NCI-H82 treated with DMSO at 0.1 percent for 48 hours (cell line): Measurements from ENCODE around the gene SLC39A5.

Source experiments
- DNase-seq: peaks from one replicate; lab custom pipeline; 2025; ENCODE audit not compliant: unreplicated experiment; lab: John Stamatoyannopoulos, UW

SLC39A5 gene

DNA sequence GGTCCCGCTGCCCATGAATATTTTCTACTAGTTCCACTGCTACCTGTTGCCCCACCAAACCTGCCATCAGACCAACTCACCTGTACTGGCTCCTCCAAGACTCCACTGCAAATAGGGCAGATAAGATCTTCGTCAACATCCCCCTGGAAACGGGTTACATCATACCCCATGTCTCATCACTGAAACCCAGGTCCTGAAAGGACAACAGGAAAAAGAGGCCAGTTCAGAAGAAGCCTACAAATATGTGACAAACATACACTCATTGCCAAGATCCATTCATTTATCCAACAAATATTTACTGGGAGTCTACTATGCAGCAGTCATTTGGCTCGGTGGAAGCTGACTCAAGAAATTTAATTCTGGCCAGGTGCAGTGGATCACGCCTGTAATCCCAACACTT is 16.0 kb upstream of the SLC39A5 start:
- DNase-seq: no peak

DNA sequence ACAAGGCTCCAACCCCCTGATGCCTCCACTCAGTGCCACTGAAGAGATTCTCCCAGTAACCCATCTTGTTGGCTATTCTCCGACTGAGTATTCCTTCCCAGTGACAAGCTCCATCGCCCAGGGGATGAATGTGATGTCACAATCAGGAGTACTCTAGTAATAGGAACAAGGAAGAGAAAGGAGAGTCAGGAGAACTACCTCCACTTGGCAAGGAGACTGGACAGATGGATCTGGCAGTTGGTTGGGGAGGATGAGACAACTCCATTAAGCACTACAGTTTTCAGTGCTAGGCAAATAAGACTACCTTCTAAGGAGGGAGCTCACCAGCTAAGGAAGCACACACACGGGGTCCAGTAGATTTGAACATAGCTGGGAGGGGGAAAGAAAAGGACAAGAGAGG is 13.4 kb upstream of the SLC39A5 start:
- DNase-seq: no peak

DNA sequence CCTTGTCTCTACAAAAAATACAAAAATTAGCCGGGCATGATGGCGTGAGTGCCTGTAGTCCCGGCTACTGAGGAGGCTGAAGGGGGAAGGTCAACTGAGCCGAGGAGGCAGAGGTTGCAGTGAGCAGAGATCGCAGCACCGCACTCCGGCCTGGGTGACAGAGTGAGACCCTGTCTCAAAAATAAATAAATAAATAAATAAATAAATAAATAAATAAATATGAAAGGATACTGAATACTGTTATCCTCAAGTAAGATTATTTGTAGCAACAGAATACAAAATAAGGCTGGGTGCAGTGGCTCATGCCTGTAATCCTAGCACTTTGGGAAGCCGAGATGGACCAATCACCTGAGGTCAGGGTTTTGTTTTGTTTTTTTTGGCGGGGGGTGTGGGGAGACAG is 10.0 kb upstream of the SLC39A5 start:
- no peak for DNase-seq

DNA sequence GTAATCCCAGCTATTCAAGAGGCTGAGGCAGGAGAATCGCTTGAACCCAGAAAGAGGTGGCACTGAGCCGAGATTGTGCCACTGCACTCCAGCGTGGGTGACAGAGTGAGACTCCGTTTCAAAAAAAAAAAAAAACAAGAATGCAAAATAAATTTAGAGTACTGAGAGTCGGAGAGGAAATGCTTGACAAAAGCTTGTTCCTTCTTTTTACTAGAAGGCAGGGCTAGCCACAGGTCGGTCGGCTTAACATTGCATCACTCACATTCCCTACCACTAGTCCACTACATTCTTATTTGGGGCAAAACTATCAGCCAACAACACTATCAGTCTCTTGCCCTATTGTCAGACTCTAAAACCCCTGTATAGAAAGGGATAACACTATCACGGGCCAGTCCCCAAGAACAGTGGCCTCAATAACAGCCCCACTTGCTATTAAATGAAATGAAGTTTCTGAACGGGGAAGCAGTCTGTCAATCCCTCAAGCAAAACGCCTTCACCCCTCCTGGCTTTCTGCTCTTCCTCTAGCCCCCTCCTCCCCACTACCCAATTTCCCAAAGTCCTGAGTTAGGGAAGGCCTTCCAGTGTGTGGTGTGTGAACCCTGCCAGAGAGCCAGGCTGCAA is 9.1 kb upstream of the SLC39A5 start:
- no peak for DNase-seq

DNA sequence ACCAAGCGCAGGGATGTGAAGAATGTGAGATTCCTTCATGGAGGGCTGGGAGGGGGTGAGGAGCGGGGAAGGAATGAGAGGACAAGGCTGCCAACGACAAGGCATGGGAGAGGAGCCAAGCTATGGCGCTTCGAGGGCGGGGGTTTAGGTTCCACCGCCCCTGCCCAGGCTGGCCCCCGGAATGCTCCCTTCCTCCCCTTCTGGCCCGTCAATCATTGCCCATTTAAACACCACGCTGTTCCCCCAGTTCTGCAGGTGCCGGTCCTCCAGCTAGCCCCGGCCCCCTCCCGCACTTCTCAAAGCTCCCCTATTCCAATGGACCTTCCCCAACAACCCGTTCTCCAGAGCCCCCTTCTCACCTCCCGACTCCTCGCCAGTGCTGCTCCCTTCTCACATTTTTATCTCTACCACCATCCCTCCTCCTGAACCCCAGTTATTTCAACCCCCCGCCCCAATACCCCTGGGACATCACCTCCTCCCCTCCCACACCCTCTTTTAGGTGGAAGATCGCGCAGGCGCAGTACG is 8.6 kb upstream of the SLC39A5 start:
- no peak for DNase-seq

DNA sequence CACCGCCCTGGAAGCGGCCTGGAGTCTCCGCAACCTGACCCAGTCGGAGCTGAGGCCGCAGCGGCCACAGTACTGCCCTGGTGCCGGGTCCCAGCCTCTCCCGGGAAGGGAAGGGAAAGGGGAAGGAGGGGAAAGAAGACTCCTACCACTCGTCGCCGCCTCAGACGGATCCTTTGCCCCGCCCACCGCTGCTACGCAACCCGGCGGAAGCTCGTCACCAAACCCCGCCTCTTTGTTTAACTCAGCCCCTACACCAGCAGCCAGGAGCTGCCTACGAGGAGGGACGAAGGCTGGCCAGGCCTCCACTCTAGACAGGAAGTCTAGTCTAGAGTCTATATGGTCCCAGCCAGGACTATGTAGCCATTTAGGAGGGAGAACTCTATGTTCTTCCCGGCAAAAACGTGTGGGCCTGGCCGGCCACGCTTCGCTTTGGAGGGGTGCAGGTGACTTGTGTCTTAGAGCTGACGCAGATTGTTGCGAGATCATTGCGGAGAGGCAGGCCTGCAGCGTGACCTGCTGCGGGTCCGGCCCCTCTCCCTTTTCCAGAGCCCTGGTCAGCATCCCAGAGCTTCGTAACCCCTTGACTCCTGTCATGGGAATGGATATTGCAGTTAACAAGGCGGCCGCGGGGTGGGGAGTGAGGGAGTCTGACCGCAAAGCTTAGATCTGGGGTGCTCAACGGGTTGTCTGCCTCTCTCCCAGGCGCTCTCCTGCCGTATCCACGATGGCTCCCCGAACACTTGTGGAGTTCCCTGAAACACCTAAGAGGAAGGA is 7.9 kb upstream of the SLC39A5 start, which contains the start of gene RNF41:
RNF41 (minus strand) TSS at position 166 of the 774 bp plus-strand sequence. CDS start 7,875 bp downstream, outside the sequence.
- DNase-seq: peak; percentile 93

DNA sequence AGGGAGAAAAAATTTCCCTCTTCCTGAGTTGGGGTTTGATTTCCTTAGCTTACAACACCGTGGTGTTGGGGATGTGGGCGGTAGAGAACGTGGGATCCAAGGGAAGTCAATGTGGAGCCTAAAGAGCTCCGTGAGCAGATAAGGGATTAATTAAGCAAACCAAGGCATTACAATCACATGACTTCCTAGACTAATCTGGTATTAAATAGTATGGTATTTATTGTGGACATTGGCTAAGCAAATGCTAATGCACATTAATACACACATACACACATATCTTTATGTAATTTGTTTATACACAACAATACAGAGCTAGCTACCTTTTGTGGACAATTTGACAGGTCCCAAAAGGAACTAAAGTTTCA is 7.3 kb upstream of the SLC39A5 start:
- peak; percentile 62 for DNase-seq

DNA sequence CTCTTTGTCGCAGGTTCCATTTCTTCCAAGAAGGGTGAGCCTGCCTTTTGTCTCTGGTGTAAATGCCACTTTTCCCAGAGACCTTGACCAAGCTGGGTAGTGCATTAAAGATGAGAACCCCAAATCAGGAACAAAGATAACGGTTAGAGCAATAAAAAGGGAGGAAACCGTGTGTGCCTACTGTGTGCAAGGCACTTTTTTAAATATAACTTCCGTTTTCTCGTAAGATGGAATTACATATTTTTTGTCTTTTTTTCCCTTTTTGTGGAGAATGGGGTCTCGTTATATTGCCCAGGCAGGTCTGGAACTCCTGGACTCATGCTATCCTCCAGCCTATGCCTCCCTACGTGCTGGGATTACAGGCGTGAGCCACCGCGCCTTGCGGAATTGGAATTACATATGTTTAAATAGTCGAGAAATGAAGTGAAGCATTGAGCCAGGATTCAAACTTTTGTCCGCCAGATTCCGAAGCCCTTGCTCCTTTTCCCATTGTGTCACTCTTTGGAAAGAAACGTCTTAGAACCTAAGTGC is 6.2 kb upstream of the SLC39A5 start:
- no peak for DNase-seq

DNA sequence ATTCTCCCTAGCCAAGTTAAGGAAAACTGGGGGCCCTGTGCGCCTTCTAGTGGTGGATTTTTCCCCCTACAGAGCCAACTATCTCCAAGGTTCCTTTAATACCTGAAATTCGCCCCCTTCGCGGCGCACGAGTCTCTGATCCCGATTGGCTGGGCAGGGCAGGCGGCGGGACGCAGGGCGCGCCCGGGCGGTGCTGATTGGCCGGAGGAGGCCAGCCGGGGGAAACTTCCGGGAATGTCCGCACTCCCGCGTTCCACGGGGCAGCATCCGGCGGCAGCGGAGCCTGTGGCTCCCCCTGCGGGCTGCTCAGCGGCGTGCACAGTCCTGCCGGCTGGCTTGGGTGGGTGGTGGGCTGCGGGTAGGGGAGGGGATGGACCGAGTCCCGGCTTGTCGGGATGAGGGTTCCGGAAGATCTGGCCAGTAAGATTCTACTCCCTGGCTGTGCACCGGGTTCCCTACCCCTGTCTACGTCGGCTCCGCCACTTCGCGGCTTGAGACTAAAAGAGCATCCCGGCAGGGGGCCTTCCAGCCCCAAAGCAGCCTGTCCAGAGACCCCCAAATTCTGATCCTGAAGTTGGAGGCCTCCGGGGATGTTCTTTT is 5.6 kb upstream of the SLC39A5 start, which contains the start of gene NABP2:
NABP2 (plus strand) TSS at position 241 of the 600 bp plus-strand sequence. CDS start 515 bp downstream, outside the sequence.
- DNase-seq: peak; percentile 95

DNA sequence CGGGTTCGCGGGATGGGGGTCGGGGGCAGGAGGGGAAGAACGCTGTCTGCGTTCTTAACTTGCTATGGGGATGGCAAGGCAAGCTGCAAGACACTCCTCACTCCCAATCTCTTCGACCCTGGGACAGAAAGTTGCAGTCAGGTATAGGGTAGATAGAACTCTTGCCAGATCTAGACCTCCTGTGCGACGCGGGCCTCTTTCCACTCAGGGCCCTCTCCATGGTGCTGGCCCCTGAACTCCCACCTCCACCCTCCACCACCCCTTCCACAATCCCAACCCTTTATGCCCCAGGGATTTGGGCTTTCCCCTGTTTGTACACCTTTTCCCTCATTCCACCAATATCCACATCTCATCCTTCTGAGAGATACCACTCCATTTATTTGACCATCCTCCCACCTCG is 4.9 kb upstream of the SLC39A5 start:
- DNase-seq: no peak

DNA sequence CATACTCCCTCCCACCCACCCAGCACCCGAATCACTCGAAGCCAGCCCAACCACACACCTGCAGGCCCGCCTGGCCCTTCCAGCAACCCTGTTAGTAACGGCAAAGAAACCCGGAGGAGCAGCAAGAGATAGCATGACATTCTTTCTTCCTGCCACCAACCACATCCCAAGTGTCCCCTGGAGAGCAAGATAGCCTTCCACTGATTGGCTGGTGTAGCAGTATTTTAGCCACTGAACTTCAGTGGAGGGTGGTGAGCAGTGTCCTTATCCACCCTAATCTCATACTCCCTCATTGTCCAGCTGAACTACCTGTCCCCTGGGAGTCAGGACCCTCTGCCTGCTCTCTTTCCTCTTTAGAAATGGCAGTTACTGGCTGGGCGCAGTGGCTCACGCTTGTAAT is 769 bp upstream of the SLC39A5 start:
- no peak for DNase-seq

DNA sequence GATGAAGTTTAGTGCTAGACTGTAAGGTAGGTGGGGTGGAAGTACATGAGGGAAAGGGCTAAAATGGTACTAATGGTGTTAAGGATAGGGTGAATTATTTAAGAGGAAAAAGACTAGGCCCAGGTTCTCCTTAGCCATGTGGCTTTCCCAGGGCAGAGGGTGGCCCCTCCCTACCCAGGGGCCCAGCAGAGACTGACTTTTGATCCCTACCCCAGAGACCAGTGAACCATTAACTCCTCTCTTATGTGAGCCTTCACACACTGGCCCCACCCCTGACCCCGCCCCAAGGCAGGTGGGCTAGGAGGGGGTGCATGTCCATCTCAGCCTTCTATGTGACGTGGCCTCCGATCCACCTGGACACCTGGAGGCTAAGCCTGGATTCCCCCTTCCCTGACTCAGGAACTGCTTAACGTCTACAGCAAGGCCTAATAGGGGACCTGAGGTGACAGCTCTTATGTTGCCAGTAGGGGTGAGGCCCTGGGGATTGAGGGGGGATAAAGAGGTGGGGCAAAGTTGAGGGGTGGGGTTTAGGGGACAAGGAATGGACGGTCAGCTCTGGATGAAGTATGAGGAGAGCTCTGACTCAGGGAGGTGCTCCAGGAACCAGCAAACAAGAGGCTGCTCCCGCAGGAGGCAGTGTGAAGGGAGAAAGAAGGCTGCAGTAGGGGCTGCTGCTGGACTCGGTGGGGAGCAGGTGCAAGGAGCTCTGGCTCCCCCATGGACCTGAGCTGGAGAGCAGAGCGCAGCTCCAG is 757 bp downstream of the SLC39A5 start:
- DNase-seq: no peak

DNA sequence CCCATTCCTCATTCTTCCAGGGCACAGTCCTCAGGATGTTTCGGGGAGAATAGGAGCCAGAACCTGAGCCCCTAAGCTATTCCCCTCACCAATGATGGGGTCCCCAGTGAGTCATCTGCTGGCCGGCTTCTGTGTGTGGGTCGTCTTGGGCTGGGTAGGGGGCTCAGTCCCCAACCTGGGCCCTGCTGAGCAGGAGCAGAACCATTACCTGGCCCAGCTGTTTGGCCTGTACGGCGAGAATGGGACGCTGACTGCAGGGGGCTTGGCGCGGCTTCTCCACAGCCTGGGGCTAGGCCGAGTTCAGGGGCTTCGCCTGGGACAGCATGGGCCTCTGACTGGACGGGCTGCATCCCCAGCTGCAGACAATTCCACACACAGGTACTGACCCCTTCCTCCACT is 1.3 kb downstream of the SLC39A5 start:
- DNase-seq: no peak

DNA sequence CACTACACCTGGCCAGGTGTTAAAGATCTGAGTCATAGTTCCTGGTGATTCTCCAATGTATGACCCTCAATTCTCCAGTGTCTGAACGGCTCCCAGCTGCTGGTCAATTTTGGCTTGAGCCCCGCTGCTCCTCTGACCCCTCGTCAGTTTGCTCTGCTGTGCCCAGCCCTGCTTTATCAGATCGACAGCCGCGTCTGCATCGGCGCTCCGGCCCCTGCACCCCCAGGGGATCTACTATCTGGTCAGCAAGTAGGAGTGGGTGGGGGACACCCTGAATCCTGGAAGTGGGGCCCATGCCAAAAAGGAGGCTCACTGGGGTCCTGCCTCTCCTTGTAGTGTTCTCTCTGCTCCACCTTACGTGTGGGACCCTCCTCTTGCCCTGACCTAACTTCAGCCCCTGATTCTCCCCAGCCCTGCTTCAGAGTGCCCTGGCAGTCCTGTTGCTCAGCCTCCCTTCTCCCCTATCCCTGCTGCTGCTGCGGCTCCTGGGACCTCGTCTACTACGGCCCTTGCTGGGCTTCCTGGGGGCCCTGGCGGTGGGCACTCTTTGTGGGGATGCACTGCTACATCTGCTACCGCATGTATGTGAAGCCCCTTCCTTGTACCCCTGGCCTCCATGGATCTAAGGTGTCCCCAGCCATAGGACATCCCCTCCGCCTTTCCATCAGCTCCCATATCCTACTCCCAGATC is 5.0 kb downstream of the SLC39A5 start:
- no peak for DNase-seq

DNA sequence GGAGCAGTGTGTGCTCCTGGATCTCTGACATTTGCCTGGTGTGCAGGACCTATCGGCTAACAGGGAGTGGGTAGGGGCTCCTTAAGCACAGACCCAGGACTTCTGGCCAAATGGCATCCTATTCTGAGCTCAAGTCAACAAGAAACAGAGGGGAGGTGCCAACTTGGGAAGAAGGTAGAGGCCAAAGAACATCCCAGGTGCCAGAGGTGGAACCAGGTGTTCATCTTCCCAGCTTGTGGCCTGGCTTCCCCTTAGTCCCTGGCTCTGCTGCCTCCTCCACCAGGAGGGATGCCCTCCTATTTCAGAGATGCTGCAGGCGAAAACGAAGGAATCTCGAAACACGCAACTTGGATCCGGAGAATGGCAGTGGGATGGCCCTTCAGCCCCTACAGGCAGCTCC is 6.2 kb downstream of the SLC39A5 start:
- DNase-seq: no peak

DNA sequence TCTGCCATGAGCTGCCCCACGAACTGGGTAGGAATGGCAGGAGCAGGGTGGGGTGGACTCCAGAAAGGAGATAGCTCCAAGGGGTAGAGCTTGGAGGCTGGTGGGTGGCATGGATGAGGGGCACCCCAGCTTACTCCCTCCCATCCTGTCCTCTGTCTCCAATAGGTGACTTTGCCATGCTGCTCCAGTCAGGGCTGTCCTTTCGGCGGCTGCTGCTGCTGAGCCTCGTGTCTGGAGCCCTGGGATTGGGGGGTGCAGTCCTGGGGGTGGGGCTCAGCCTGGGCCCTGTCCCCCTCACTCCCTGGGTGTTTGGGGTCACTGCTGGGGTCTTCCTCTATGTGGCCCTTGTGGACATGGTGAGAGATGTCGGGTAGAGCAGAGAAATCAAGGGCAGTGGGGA is 7.1 kb downstream of the SLC39A5 start:
- DNase-seq: no peak

DNA sequence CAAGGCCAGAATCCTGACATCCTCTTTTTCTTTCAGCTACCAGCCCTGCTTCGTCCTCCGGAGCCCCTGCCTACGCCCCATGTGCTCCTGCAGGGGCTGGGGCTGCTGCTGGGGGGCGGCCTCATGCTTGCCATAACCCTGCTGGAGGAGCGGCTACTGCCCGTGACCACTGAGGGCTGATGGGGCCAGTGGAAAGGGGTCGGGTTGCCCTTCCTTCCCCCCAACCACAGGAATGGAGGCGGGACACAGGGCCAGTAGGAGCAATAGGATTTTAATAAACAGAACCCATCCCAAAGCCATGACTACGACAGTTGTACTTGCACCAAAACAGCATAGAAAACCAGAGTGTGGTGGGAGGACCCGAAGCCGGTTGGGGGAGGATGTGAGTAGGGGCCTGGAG is 7.7 kb downstream of the SLC39A5 start:
- no peak for DNase-seq

DNA sequence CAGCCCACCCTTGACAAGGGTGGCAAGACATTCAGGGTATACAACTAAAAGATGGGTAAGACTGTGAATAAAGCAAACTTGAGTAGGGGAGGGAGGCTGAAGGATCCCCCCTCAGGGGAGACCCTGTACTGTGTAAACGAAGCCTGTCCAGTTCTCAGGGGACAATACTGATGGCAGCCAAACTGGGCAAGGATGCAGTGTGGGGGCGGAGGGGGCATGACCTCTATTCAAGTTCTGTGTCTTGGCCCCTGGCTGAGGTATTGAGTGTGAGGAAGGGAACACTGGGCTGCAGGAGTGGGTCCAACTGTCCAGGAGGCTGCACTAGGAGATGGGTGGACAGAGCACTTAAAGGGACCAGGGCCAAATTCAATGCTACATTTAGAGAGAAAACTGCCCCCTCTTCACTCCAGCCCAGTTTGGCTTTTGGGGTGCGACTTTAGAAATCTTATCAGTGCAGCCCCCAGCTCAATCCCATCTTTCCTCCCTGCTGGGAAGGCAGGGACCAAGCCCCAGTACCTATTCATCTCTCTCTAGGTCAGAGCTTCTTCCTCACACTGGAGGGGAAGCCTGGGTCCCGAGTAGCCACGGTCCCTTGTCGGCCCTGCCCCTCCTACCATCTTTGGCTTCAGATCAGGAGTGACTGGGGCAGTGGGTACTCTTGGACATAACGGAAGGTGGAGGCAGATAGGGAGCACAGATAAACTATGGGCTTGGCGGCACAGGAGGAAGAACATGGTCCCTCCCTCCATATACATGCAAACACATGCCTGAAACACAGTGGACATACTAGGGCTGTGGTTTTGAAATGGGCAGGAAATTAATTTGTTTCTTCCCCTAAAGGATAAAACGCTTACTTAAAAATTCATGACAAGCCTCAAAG is 11.8 kb downstream of the SLC39A5 start:
- DNase-seq: no peak

DNA sequence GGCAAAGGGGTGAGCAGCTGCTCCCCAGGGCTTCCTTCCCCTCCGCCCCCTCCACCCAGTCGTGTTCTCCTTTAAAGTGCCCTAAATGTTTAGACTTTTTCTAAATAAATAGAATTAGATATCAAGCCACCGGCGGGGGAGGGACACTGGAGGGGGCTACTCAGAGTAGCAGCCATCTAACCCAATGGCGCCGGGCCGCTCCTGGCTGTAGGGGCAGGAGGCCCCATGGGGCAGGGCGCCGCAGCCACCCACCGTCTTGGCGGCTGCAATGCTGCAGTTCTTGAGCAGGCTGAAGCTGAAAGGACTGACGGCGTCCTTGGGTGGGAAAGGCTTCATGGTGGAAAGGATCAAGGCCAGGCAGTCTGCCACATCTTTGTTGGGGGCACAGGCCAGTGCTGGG is 13.1 kb downstream of the SLC39A5 start:
- DNase-seq: no peak
